Gastrocnemius medialis (tissue), 4 donors: Measurements from ENCODE around the gene RHOXF1.

ENCODE experiments used
- POLR2A ChIP-seq, 2 donors: fragments of 450-650 bp; IDR thresholded peaks; one replicate each; pipeline ENCODE4 v1.6.1; 2017; ENCODE audit warnings: antibody characterized with exemption in 2 of 2, mild to moderate bottlenecking in 2 of 2, moderate library complexity in 2 of 2
- TF ChIP-seq, protein P1 (sequence below), 5 experiments: fragments of 450-650 bp in 3 of 5; fragments of 200-600 bp in 2 of 5; sonication (generic) in 2 of 5; IDR thresholded peaks in 4 of 5; conservative IDR thresholded peaks in 1 of 5; 1 replicate in 4 of 5; 2 replicates in 1 of 5; pipeline ENCODE4 v1.5.1; 2016 to 2019; ENCODE audit warnings: antibody characterized with exemption in 5 of 5, mild to moderate bottlenecking in 3 of 5, moderate library complexity in 3 of 5

DNA sequence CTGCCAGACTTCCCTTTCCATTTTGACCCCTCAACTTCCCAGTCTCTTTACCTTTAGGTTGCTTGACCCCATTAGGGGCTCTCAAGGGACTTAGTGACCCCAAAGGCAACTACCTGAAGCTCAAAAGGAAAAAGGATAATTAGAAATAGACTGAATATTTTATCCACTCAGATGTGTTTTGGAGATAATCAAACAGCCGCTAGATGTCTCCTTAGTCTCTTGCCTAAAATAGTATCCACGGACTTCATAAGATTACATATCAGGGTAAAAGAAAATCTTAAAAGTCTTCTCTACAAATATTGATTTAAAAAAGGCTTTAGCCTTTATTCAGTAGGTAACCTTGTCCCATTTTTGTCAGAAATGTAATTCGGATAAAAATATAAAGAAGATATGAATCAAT, 21.7 kb upstream of the RHOXF1 start:
- TF ChIP-seq, protein P1, sequence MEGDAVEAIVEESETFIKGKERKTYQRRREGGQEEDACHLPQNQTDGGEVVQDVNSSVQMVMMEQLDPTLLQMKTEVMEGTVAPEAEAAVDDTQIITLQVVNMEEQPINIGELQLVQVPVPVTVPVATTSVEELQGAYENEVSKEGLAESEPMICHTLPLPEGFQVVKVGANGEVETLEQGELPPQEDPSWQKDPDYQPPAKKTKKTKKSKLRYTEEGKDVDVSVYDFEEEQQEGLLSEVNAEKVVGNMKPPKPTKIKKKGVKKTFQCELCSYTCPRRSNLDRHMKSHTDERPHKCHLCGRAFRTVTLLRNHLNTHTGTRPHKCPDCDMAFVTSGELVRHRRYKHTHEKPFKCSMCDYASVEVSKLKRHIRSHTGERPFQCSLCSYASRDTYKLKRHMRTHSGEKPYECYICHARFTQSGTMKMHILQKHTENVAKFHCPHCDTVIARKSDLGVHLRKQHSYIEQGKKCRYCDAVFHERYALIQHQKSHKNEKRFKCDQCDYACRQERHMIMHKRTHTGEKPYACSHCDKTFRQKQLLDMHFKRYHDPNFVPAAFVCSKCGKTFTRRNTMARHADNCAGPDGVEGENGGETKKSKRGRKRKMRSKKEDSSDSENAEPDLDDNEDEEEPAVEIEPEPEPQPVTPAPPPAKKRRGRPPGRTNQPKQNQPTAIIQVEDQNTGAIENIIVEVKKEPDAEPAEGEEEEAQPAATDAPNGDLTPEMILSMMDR (IDR thresholded peaks at IDR 0.05 in 4 of 5, conservative IDR thresholded peaks at IDR 0.05 in 1 of 5) = no peak
- TF ChIP-seq POLR2A (IDR thresholded peaks at IDR 0.05) = no peak
